ENCODE measurements around the gene ZEB2.

DNA sequence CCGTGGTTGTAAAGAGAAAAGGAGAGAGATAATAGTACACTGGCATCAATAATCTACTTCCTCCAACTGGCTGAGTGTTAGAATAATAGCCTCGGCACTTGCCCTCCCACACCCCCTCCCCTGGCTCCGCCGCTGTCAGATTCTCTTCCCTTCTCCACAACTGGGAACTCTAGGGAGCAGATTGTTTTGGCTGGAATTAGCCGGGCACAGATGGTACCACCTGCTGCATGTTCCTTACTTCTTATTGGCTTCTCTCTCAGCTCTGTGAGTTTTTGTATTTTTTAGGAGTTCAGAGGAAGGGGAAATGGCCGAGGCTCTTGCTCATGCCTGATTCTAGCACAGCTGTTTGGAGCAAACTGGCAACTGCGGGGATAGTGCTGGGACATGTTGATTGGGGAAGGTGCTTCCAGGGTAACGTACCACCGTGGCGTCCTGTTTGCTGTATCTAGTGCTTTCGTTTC lies 140.0 kb downstream of the ZEB2 start:
- TF ChIP-seq, protein P1, sequence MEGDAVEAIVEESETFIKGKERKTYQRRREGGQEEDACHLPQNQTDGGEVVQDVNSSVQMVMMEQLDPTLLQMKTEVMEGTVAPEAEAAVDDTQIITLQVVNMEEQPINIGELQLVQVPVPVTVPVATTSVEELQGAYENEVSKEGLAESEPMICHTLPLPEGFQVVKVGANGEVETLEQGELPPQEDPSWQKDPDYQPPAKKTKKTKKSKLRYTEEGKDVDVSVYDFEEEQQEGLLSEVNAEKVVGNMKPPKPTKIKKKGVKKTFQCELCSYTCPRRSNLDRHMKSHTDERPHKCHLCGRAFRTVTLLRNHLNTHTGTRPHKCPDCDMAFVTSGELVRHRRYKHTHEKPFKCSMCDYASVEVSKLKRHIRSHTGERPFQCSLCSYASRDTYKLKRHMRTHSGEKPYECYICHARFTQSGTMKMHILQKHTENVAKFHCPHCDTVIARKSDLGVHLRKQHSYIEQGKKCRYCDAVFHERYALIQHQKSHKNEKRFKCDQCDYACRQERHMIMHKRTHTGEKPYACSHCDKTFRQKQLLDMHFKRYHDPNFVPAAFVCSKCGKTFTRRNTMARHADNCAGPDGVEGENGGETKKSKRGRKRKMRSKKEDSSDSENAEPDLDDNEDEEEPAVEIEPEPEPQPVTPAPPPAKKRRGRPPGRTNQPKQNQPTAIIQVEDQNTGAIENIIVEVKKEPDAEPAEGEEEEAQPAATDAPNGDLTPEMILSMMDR (IDR thresholded peaks at IDR 0.05): no peak
- no peak for TF ChIP-seq POLR2A (IDR thresholded peaks at IDR 0.05)
- TF ChIP-seq EP300 (IDR thresholded peaks at IDR 0.05): no peak

All from ovary (tissue), 3 donors.